ENCODE data around the gene PAPOLB.
"Not testable (repeated sequence)": the region's sequence is repeated elsewhere in the genome, so short reads cannot be mapped to it uniquely, and the experiment has no call there.

The PAPOLB gene

DNA sequence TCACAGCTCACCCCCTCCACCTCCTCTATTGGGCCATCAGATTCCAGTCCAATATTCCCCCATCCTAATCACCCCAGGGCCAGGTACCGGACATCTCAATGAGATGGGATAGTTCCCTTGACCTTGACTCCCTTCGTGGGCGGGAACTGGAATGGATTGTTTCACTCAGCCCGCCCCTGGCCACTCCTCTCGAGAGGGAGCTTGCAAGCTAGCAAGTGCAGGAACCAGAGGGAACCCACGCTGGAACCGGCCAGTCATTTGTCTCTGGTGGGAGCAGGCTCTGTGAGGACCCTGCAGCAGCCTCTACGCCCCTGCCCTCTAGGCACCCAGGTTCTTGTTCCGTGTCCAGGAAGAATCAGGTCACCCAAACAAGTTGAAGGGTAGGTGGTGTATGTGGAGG, 32.7 kb upstream of the PAPOLB start:
- in situ Hi-C loops (cut with MboI; ENCODE audit: low pct_unique_long_range_greater_than_20kb, low sequenced_read_pairs, unreplicated experiment), result no loop called here
- TF ChIP-seq CTCF (IDR thresholded peaks at IDR 0.05; ENCODE audit: extremely low read depth, insufficient read depth, missing control alignments), result no peak
- DNase-seq (ENCODE audit: low spot score), result no peak

DNA sequence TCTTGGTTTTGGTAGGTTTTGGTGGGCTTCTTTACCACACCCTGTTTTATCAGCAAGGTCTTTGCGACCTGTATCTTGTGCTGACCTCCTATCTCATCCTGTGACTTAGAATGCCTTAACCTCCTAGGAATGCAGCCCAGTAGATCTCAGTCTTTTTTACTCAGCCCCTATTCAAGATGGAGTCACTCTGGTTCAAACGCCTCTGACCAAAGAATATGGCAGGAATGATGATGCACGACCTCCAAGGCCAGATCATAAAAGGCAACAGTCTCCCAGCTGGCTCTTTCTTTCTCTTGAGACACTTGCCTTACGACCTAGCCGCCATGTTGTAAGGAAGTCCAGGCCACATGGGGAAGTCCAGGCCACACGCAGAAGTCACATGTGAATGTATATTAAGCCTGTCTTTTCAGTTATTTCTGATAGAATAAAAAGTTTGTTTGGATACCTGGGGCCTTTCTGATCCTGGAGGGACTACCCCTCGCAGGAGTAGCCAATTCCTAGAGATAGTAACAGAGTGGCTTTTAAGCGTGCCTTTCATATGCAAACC, 32.2 kb upstream of the PAPOLB start:
- no peak for TF ChIP-seq CTCF (IDR thresholded peaks at IDR 0.05; ENCODE audit: extremely low read depth, insufficient read depth, missing control alignments)
- in situ Hi-C loops (cut with MboI; ENCODE audit: low pct_unique_long_range_greater_than_20kb, low sequenced_read_pairs, unreplicated experiment), result no loop called here
- no peak for DNase-seq (ENCODE audit: low spot score)

GRCh38 chr7:4893188-4893587, 31.4 kb upstream of the PAPOLB start:
- DNase-seq (ENCODE audit: low spot score); in situ Hi-C loops (cut with MboI; ENCODE audit: low pct_unique_long_range_greater_than_20kb, low sequenced_read_pairs, unreplicated experiment): not testable (repeated sequence)

DNA sequence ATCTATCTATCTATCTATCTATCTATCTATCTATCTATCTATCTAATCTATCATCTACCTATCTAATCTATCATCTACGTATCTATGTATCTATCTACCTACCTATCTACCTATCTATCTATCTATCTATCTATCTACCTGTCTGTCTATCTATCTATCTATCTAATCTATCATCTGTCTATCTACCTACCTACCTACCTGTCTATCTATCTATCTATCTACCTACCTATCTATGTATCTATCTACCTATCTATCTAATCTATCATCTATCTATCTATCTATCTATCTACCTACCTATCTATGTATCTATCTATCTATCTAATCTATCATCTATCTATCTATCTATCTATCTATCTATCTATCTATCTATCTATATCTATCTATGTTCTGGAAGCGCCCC, 29.7 kb upstream of the PAPOLB start:
- DNase-seq (ENCODE audit: low spot score); in situ Hi-C loops (cut with MboI; ENCODE audit: low pct_unique_long_range_greater_than_20kb, low sequenced_read_pairs, unreplicated experiment): not testable (repeated sequence)

DNA sequence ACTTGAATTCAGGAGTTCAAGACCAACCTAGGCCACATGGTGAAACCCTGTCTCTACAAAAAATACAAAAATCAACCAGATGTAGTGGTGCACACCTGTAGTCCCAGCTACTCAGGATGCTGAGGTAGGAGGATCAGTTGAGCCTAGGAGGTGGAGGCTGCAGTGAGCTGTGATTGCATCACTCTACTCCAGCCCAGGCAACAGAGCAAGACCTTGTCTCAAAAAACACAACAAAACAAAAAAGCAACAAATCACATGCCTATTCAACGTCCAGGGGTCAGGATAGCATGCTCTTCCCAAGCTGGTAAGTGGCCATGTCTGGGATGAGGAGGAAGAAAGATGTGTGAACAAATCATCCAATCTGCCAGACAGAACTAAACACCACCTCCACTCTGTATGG, 27.9 kb upstream of the PAPOLB start:
- no peak for TF ChIP-seq CTCF (IDR thresholded peaks at IDR 0.05; ENCODE audit: extremely low read depth, insufficient read depth, missing control alignments)
- in situ Hi-C loops (cut with MboI; ENCODE audit: low pct_unique_long_range_greater_than_20kb, low sequenced_read_pairs, unreplicated experiment), result no loop called here

GRCh38 chr7:4888161-4888560, 26.3 kb upstream of the PAPOLB start:
- no peak for DNase-seq (ENCODE audit: low spot score)
- in situ Hi-C loops (cut with MboI; ENCODE audit: low pct_unique_long_range_greater_than_20kb, low sequenced_read_pairs, unreplicated experiment), result no loop called here
- TF ChIP-seq CTCF (IDR thresholded peaks at IDR 0.05; ENCODE audit: extremely low read depth, insufficient read depth, missing control alignments), result no peak

More for the DNA sequence above, 27.9 kb upstream of the PAPOLB start:
- no peak for DNase-seq (ENCODE audit: low spot score)

- no peak for TF ChIP-seq CTCF (IDR thresholded peaks at IDR 0.05; ENCODE audit: extremely low read depth, insufficient read depth, missing control alignments)
- no peak for DNase-seq (ENCODE audit: low spot score)
- in situ Hi-C loops (cut with MboI; ENCODE audit: low pct_unique_long_range_greater_than_20kb, low sequenced_read_pairs, unreplicated experiment), result no loop called here
Observed at GRCh38 chr7:4886671-4887070, 24.8 kb upstream of the PAPOLB start.

DNA sequence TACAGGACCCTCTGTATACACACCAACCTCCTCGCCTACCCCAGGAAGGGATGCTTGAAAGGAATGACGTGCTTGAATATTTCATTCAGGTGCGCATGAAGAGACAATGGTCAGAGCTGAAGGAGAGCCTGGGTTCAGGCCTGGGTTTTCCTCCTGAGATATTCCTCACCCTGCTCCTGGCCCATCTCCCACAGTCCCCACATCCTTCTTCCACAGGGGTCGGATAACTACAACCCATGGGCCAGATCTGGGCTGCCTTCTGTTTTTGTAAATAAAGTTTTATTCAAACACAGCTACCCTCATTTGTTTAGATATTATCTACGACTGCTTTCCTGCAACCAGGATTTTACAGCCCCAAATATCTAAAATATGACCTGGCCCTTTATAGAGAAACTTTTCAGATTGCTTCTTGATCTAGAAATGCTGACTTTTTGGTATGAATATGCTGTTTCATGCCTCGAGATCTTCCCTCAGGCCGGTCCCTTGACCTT, 23.5 kb upstream of the PAPOLB start:
- in situ Hi-C loops (cut with MboI; ENCODE audit: low pct_unique_long_range_greater_than_20kb, low sequenced_read_pairs, unreplicated experiment), result no loop called here

More for the DNA sequence above, 23.5 kb upstream of the PAPOLB start:
- no peak for TF ChIP-seq CTCF (IDR thresholded peaks at IDR 0.05; ENCODE audit: extremely low read depth, insufficient read depth, missing control alignments)
- DNase-seq (ENCODE audit: low spot score), result no peak
